ENCODE data around the gene ZNF740. TPM values are rescaled to one million over a fixed set of nuclear protein-coding genes. Genes with fewer than 3 reads are reported as not detected.
"Not testable (repeated sequence)": the region's sequence is repeated elsewhere in the genome, so short reads cannot be mapped to it uniquely, and the experiment has no call there.

Gene ZNF740
- total RNA-seq, 1 donor from 2014 or later: 16.7 TPM

DNA sequence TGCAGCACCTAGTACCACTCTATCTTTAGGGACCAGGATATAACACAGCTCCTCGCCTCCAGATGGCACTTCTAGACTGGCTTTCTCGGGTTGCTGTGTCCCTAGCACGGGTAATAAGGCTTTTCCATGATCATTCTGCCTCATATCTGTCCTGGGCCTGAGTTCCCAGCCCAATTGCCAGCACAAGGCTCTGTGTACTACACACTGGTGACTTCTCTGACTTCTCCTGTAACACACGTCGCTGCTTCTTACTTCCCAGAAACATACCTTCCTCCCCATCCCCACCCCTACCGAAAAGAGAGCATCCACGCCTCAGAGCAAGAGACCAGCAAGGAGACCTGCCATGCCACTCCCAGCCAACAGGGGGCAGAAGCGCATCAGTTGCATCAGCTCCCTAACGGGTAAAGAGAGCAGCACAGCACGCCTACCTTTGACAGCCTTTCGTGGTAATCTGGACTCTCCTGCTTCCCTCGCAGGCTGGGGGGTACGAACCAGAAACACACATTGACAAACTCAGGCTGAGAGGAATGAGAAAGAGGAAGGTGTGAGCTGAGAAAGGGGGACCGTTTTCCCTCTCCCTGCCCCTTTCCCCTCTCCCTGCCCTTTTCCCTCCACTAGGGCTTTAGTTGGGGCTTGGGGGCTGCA, 21.2 kb upstream of the ZNF740 start:
- H3K4me1 ChIP-seq (ENCODE audit: control insufficient read depth in 3 of 3, insufficient read depth in 3 of 3, low read length in 3 of 3): peaks cover 0 to 3% (median 0%) of the 10 kb centered on the region in 3 donors
- peaks cover 9 to 18% (median 12%) of the 10 kb centered on the region in 3 donors for H3K36me3 ChIP-seq (ENCODE audit: control insufficient read depth in 3 of 3, insufficient read depth in 3 of 3, low read length in 3 of 3)
- H3K9ac ChIP-seq (ENCODE audit: low read depth in 1 of 3, low read length in 3 of 3): peak overlapping the region in 1 of 3 donors; percentile 57
- H3K9me3 ChIP-seq (ENCODE audit: control insufficient read depth in 3 of 3, low read length in 3 of 3): no peaks in the 10 kb centered on the region
- H3K27ac ChIP-seq (ENCODE audit: low read depth, low read length): no peak overlapping the region
- H3K27me3 ChIP-seq (ENCODE audit: control insufficient read depth in 3 of 3, insufficient read depth in 3 of 3, low read length in 3 of 3): no peaks in the 10 kb centered on the region
- H3K4me3 ChIP-seq (ENCODE audit: low read length in 3 of 3): no peak overlapping the region

DNA sequence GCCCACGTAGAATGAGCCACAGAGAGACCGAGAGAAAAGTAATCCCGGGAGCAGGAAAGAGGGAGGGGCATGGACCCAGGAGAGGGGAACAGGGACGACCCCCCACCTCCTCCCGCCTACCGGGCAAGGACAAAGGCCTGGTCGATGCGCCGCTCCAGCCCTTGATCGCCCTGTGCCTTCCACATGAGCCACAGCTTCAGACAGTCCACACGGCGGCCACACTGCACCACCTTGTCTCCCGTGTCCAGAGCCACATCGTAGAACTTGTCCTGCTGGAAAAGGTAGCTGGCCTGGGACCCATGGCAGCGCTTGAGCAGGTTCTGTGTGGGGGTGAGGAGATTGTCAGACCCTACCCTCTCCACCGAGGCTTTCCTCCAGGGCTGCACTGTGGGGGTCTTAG, 20.5 kb upstream of the ZNF740 start:
- Histone ChIP-seq H3K9me3 (ENCODE audit: control insufficient read depth in 3 of 3, low read length in 3 of 3) (no peaks in the 10 kb centered on the region), H3K36me3 (ENCODE audit: control insufficient read depth in 3 of 3, insufficient read depth in 3 of 3, low read length in 3 of 3) (peaks cover 9 to 18% (median 12%) of the 10 kb centered on the region in 3 donors), H3K9ac (ENCODE audit: low read depth in 1 of 3, low read length in 3 of 3) (no peak overlapping the region), H3K4me1 (ENCODE audit: control insufficient read depth in 3 of 3, insufficient read depth in 3 of 3, low read length in 3 of 3) (peaks cover 0 to 3% (median 0%) of the 10 kb centered on the region in 3 donors), H3K27me3 (ENCODE audit: control insufficient read depth in 3 of 3, insufficient read depth in 3 of 3, low read length in 3 of 3) (no peaks in the 10 kb centered on the region), H3K4me3 (ENCODE audit: low read length in 3 of 3) (no peak overlapping the region), H3K27ac (ENCODE audit: low read depth, low read length) (no peak overlapping the region)

GRCh38 chr12:53160673-53161072, 19.8 kb upstream of the ZNF740 start:
- no peak overlapping the region for H3K4me3 ChIP-seq (ENCODE audit: low read length in 3 of 3)
- H3K27ac ChIP-seq (ENCODE audit: low read depth, low read length): no peak overlapping the region
- peaks cover 9 to 19% (median 12%) of the 10 kb centered on the region in 3 donors for H3K36me3 ChIP-seq (ENCODE audit: control insufficient read depth in 3 of 3, insufficient read depth in 3 of 3, low read length in 3 of 3)
- no peak overlapping the region for H3K9ac ChIP-seq (ENCODE audit: low read depth in 1 of 3, low read length in 3 of 3)
- H3K4me1 ChIP-seq (ENCODE audit: control insufficient read depth in 3 of 3, insufficient read depth in 3 of 3, low read length in 3 of 3): peaks cover 0 to 3% (median 0%) of the 10 kb centered on the region in 3 donors
- H3K27me3 ChIP-seq (ENCODE audit: control insufficient read depth in 3 of 3, insufficient read depth in 3 of 3, low read length in 3 of 3): no peaks in the 10 kb centered on the region
- no peaks in the 10 kb centered on the region for H3K9me3 ChIP-seq (ENCODE audit: control insufficient read depth in 3 of 3, low read length in 3 of 3)

DNA sequence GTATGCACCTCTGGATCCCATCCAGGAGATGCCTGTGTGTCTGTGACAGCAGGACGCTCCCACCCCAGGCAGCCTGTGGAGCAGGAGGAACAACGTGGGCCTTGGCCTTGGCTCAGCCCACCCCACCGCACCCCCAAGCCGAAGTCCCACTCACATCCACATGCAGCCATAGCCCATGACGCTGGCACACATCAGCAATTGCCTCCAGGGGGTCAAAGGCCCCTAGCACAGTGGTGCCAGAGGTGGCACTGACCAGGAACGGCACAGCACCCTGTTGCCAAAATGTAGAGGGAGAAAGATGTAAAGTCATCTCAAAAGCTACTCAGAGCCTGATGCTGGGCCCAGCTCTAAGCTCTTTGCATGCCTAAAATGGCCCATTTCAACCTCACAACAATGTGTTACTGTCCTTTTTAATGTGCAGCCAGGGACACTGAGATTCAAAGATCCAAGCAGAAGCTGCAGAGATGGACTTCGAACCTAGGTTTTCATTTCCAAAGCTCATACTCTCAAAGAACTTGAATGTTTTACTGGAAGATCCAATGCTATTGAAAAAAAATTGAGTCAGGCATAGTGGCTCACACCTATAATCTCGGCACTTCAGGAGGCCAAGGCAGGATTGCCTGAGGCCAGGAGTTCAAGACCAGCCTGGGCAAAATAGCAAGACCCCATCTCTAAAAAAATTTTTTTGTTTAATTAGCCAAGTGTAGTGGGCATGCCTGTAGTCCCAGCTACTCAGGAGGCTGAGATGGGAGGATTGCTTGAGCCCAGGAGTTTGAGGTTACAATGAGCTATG, 19.2 kb upstream of the ZNF740 start:
- peaks cover 9 to 20% (median 12%) of the 10 kb centered on the region in 3 donors for H3K36me3 ChIP-seq (ENCODE audit: control insufficient read depth in 3 of 3, insufficient read depth in 3 of 3, low read length in 3 of 3)
- H3K27me3 ChIP-seq (ENCODE audit: control insufficient read depth in 3 of 3, insufficient read depth in 3 of 3, low read length in 3 of 3): no peaks in the 10 kb centered on the region
- H3K27ac ChIP-seq (ENCODE audit: low read depth, low read length): no peak overlapping the region
- peaks cover 0 to 3% (median 0%) of the 10 kb centered on the region in 3 donors for H3K4me1 ChIP-seq (ENCODE audit: control insufficient read depth in 3 of 3, insufficient read depth in 3 of 3, low read length in 3 of 3)
- H3K4me3 ChIP-seq (ENCODE audit: low read length in 3 of 3): no peak overlapping the region
- no peaks in the 10 kb centered on the region for H3K9me3 ChIP-seq (ENCODE audit: control insufficient read depth in 3 of 3, low read length in 3 of 3)
- no peak overlapping the region for H3K9ac ChIP-seq (ENCODE audit: low read depth in 1 of 3, low read length in 3 of 3)

DNA sequence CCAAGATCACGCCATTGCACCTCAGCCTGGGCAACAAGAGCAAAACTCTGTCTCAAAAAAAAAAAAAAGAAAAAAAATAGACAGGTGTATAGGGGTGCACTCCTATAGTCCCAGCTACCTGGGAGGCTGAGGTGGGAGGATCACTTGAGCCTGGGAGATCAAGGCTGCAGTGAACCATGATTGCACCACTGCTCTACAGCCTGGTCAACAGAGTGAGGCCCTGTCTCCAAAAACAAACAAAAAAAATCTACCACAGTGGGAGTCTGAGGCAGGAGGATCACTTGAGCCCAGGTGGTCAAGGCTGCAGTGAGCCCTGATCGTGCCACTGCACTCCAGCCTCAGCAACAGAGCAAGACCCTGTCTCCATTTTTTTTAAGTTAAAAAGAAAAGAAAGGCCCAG, 17.5 kb upstream of the ZNF740 start:
- not testable (repeated sequence) for H3K4me3 ChIP-seq (ENCODE audit: low read length in 3 of 3); H3K9me3 ChIP-seq (ENCODE audit: control insufficient read depth in 3 of 3, low read length in 3 of 3); H3K4me1 ChIP-seq (ENCODE audit: control insufficient read depth in 3 of 3, insufficient read depth in 3 of 3, low read length in 3 of 3); H3K9ac ChIP-seq (ENCODE audit: low read depth in 1 of 3, low read length in 3 of 3); H3K27me3 ChIP-seq (ENCODE audit: control insufficient read depth in 3 of 3, insufficient read depth in 3 of 3, low read length in 3 of 3); H3K27ac ChIP-seq (ENCODE audit: low read depth, low read length)
- peaks cover 9 to 26% (median 10%) of the 10 kb centered on the region in 3 donors for H3K36me3 ChIP-seq (ENCODE audit: control insufficient read depth in 3 of 3, insufficient read depth in 3 of 3, low read length in 3 of 3)

DNA sequence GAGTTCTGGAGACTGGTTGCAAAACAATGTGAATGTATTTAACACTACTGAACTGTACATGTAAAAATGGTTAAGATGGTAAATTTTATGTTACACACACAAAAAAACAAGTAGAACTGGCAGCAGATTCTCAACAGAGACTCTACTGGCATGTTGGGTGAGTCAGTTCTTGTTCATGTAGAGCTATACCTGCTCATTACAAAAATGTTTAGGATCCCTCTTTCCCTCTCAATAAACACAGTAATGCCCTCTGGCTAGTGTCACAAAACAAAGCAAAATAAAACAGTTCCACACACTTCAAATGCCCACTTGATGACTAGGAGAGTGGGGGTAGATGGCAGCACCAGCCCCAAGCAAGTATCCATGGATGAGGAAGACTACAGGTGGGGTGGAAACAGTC, 13.7 kb upstream of the ZNF740 start:
- no peak overlapping the region for H3K27ac ChIP-seq (ENCODE audit: low read depth, low read length)
- no peak overlapping the region for H3K9ac ChIP-seq (ENCODE audit: low read depth in 1 of 3, low read length in 3 of 3)
- H3K9me3 ChIP-seq (ENCODE audit: control insufficient read depth in 3 of 3, low read length in 3 of 3): no peaks in the 10 kb centered on the region
- H3K36me3 ChIP-seq (ENCODE audit: control insufficient read depth in 3 of 3, insufficient read depth in 3 of 3, low read length in 3 of 3): peaks cover 13 to 28% (median 13%) of the 10 kb centered on the region in 3 donors
- H3K27me3 ChIP-seq (ENCODE audit: control insufficient read depth in 3 of 3, insufficient read depth in 3 of 3, low read length in 3 of 3): no peaks in the 10 kb centered on the region
- no peak overlapping the region for H3K4me3 ChIP-seq (ENCODE audit: low read length in 3 of 3)
- peaks cover 0 to 3% (median 0%) of the 10 kb centered on the region in 3 donors for H3K4me1 ChIP-seq (ENCODE audit: control insufficient read depth in 3 of 3, insufficient read depth in 3 of 3, low read length in 3 of 3)

GRCh38 chr12:53169644-53170043, 10.9 kb upstream of the ZNF740 start:
- H3K36me3 ChIP-seq (ENCODE audit: control insufficient read depth in 3 of 3, insufficient read depth in 3 of 3, low read length in 3 of 3): peaks cover 17 to 40% (median 19%) of the 10 kb centered on the region in 3 donors
- H3K9ac ChIP-seq (ENCODE audit: low read depth in 1 of 3, low read length in 3 of 3): no peak overlapping the region
- H3K4me3 ChIP-seq (ENCODE audit: low read length in 3 of 3): no peak overlapping the region
- H3K9me3 ChIP-seq (ENCODE audit: control insufficient read depth in 3 of 3, low read length in 3 of 3): no peaks in the 10 kb centered on the region
- H3K27ac ChIP-seq (ENCODE audit: low read depth, low read length): no peak overlapping the region
- H3K27me3 ChIP-seq (ENCODE audit: control insufficient read depth in 3 of 3, insufficient read depth in 3 of 3, low read length in 3 of 3): no peaks in the 10 kb centered on the region
- H3K4me1 ChIP-seq (ENCODE audit: control insufficient read depth in 3 of 3, insufficient read depth in 3 of 3, low read length in 3 of 3): peaks cover 0 to 3% (median 0%) of the 10 kb centered on the region in 3 donors

GRCh38 chr12:53170215-53170614, 10.3 kb upstream of the ZNF740 start:
- H3K9ac ChIP-seq (ENCODE audit: low read depth in 1 of 3, low read length in 3 of 3): no peak overlapping the region
- H3K27me3 ChIP-seq (ENCODE audit: control insufficient read depth in 3 of 3, insufficient read depth in 3 of 3, low read length in 3 of 3): no peaks in the 10 kb centered on the region
- no peaks in the 10 kb centered on the region for H3K9me3 ChIP-seq (ENCODE audit: control insufficient read depth in 3 of 3, low read length in 3 of 3)
- no peak overlapping the region for H3K4me3 ChIP-seq (ENCODE audit: low read length in 3 of 3)
- H3K36me3 ChIP-seq (ENCODE audit: control insufficient read depth in 3 of 3, insufficient read depth in 3 of 3, low read length in 3 of 3): peaks cover 17 to 40% (median 19%) of the 10 kb centered on the region in 3 donors
- peaks cover 0 to 3% (median 0%) of the 10 kb centered on the region in 3 donors for H3K4me1 ChIP-seq (ENCODE audit: control insufficient read depth in 3 of 3, insufficient read depth in 3 of 3, low read length in 3 of 3)
- H3K27ac ChIP-seq (ENCODE audit: low read depth, low read length): no peak overlapping the region

DNA sequence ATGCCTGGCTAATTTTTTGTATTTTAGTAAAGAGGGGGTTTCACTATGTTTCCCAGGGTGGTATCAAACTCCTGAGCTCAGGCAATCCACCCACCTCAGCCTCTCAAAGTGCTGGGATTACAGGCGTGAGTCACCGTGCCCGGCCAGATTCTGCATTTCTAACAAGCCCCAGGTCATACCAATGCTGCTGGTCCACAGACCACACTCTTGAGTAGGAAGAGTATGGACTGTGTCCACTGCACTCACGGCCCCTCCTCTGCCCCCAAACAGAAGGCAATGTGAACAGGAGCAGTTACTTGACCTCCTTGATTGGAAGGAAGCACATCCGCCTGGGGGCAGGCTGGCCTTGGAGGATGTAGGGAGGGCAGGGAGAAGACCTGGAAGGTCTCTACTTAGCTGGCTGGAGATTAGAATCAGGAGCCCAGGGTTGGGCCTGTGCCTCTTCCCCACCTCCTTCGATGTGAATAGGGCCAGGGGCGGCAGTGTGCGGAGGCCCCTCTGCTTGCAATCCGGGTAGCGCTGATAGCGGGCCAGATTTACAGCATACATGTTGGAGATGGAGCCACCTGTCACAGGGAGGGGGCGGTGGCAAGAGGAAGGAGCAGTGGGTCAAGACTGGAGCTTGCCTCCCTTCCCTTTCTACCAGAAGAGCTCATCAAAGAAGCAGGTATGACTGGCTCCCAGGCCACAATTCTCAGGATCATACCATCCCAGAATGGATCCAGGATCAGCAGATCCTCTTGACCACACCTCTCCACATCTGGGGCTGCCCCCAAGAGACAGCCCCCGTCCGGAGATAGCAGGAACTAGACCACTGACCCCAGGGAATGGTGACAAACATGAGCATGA, 9.4 kb upstream of the ZNF740 start:
- H3K9me3 ChIP-seq (ENCODE audit: control insufficient read depth in 3 of 3, low read length in 3 of 3): no peaks in the 10 kb centered on the region
- H3K4me3 ChIP-seq (ENCODE audit: low read length in 3 of 3): no peak overlapping the region
- no peak overlapping the region for H3K9ac ChIP-seq (ENCODE audit: low read depth in 1 of 3, low read length in 3 of 3)
- H3K27ac ChIP-seq (ENCODE audit: low read depth, low read length): no peak overlapping the region
- peaks cover 0 to 3% (median 0%) of the 10 kb centered on the region in 3 donors for H3K4me1 ChIP-seq (ENCODE audit: control insufficient read depth in 3 of 3, insufficient read depth in 3 of 3, low read length in 3 of 3)
- no peaks in the 10 kb centered on the region for H3K27me3 ChIP-seq (ENCODE audit: control insufficient read depth in 3 of 3, insufficient read depth in 3 of 3, low read length in 3 of 3)
- peaks cover 17 to 37% (median 19%) of the 10 kb centered on the region in 3 donors for H3K36me3 ChIP-seq (ENCODE audit: control insufficient read depth in 3 of 3, insufficient read depth in 3 of 3, low read length in 3 of 3)
